CD1c-positive myeloid dendritic cell (primary cell): Measurements from ENCODE around the gene MINK1.
A peak's percentile ranks its signal among the peaks of the same experiment; 100 is the strongest.

Experiments used
- DNase-seq: peaks from one replicate; pipeline ENCODE4 v3.0.0-alpha.2; 2016; ENCODE audit errors: extremely low spot score

Gene MINK1

DNA sequence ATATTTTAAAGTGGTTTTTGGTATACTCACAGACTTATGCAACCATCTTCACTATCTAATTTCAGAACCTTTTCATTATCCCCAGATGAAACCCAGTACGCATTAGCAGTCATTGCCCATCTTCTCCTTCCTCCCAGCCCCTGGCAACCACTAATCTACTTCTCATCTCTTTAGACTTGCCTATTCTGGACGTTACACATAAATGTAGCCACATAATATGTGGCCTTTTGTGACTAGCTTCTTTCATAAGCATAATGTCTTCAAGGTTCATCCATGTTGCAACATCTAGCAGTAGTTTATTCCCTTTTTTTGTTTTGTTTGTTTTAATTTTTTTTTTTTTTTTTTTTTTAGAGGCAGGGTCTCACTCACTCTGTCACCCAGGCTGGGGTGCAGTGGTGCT is 37.7 kb downstream of the MINK1 start:
- DNase-seq: peak; percentile 56

GRCh38 chr17:4872786-4873185 is 39.6 kb downstream of the MINK1 start:
- DNase-seq: peak; percentile 78

DNA sequence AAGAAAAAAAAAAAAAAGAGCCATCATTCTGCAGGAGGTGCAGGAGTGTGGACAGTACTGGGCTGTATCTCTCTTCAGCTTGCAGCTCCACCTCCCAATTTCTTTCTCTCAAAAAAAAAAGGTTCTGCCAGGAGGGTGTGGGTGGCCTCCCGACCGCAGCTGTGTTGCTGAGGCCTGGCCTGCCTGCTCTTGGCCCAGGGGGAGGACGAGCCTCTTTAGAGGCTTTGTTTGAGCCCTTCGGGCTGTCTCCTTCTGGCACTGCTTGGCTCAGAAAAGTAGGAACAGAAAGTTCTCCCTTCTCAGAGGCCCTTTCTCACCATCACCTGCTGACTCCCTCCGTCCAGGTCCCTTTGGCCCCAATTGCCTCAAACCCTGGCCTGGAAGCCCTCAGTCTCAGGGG is 43.9 kb downstream of the MINK1 start:
- DNase-seq: peak; percentile 55

DNA sequence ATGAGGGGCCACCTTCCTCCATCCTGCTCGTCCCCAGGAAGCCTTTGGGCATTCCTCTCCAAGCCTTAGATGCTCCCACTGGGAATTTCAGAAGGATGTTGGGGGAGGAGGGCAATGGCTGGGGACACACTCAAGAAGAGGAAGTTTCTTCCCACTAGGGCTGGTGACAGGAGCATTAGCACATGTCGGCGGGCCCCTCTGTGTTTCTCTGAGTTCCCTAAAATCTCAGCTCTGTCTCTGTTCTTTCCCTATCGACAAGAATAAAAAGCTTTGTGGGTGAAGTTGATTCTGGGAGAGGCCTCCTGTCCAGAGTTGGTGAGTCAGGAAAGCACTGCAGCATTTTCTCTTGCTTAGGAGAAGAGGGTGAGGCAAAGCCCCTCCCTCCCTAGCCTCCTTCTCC is 46.5 kb downstream of the MINK1 start:
- peak; percentile 85 for DNase-seq

GRCh38 chr17:4880857-4881256 is 47.7 kb downstream of the MINK1 start:
- no peak for DNase-seq

- peak; percentile 52 for DNase-seq
Observed at GRCh38 chr17:4881761-4882555, 48.8 kb downstream of the MINK1 start.

DNA sequence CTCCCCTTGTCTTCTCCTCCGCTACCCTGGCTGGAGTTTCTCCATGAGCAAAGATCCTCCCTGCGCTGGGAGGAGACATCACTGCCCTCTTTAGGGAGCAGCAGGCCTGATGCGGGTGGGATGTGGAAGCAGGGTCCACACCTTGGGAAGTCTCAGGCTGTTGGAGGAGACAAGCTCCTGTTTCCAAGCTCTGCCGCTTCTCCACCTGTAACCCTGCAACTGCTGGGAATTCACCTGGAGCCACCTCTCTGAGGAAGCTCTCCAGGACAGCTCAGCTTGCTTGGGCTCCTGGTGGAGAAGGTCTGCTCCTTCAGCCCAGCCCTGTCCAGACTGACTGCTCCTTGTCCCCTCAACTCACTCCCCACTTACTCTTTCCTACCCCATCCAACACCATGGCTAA is 51.3 kb downstream of the MINK1 start:
- no peak for DNase-seq

DNA sequence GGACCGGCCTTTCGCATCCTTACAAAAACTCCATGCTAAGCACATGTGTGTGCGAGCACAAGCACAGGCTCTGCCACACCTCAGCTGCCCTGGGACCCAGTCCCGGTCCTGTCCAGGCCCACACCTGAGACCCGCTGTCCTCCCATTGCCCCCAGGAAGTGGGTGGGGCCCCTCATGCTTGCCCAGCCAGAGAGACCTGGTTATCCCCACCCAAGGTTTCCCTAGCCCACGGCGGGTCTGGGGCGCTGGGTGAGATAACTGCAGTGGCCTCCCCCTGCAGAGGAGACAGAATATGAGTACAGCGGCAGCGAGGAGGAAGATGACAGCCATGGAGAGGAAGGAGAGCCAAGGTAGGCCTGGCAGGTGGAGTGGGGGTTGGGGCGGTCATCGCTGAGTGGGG is 53.7 kb downstream of the MINK1 start:
- no peak for DNase-seq

DNA sequence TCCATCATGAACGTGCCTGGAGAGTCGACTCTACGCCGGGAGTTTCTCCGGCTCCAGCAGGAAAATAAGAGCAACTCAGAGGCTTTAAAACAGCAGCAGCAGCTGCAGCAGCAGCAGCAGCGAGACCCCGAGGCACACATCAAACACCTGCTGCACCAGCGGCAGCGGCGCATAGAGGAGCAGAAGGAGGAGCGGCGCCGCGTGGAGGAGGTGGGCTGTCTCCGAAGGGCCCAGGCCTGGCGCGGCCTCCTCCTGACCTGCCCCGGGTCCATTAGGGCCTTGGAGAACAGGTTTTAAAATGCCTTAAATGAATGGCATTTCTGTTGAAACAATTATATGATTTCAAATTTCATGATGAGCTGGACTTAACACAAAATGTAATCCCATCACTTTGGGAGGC is 54.4 kb downstream of the MINK1 start:
- no peak for DNase-seq

DNA sequence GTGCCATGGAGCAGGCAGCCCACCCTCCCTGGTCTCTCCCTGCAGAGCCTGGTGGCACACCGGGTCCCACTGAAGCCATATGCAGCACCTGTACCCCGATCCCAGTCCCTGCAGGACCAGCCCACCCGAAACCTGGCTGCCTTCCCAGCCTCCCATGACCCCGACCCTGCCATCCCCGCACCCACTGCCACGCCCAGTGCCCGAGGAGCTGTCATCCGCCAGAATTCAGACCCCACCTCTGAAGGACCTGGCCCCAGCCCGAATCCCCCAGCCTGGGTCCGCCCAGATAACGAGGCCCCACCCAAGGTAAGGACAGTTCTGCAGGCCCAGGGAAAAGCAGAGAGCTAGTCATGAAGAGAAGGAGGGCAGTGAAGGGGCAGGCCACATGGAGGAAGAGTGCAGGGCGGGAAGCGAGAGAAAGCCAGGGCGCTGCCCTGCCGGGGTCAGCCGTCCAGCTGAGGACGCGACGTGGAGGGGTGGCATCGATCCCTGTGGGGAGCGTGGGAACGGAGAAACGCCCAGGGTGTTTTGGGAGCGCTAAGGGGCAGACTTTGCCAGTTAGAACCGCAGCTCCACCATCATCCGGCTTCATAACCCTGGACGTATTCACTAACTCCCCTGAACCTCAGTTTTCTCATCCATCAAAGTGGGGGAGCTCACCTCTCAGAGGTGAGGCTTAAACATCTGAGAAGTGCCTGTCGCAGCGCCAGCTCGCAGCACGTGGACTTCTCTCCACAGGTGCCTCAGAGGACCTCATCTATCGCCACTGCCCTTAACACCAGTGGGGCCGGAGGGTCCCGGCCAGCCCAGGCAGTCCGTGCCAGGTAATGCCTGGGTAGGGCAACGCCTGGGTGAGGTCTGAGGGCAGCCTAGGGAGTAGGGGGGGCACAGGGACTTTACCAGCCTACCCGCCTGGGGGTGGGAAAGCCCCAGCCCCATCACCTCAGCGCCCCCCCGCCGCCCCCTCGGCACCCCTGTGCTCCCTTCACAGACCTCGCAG is 58.6 kb downstream of the MINK1 start:
- no peak for DNase-seq

DNA sequence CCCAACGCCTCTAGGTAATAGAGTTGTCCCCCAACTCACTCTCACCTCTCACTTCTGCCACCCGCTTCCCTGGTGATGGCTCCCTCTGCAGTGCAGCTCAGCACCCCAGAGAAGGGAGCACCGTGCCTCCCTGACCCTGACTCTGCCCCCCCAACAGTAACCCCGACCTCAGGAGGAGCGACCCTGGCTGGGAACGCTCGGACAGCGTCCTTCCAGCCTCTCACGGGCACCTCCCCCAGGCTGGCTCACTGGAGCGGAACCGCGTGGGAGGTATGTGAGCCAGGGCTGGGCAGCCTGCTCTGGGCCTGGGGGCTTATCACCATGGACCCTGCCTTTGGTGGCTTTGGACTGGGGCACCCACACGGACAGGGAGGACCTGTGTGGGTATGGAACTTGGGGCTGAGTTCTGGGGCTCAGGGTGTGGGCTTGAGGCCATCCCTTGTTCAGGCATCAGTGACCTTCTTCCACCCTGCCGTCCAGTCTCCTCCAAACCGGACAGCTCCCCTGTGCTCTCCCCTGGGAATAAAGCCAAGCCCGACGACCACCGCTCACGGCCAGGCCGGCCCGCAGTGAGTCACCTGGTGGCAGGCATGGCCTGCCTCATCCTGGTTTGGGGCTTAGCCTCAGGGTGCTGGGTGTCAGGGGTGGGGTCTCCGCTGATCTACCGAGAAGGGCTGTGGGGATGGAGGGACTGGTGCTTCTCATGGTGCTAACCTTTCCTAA is 59.5 kb downstream of the MINK1 start:
- no peak for DNase-seq

- no peak for DNase-seq
Observed at GRCh38 chr17:4893272-4893671, 60.1 kb downstream of the MINK1 start.

- DNase-seq: no peak
Observed at GRCh38 chr17:4893721-4894560, 60.8 kb downstream of the MINK1 start.

GRCh38 chr17:4895121-4895520 is 62.0 kb downstream of the MINK1 start:
- no peak for DNase-seq

DNA sequence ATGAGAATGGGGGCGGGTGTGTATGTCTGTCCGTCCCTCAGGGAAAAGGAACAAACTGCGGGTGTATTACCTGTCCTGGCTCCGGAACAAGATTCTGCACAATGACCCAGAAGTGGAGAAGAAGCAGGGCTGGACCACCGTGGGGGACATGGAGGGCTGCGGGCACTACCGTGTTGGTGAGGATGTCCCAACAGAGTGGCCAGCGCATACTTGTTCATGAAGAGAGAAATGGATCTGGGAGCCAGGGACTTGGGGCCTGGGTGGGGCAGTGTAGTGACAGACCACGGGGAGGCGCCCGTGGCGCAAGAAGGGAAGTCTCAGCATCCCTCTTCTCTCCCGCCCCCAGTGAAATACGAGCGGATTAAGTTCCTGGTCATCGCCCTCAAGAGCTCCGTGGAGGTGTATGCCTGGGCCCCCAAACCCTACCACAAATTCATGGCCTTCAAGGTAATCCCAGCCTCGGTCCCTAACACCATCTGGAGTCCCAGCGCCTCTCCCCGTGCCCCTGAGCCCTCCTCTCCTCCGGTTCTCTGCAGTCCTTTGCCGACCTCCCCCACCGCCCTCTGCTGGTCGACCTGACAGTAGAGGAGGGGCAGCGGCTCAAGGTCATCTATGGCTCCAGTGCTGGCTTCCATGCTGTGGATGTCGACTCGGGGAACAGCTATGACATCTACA is 62.7 kb downstream of the MINK1 start:
- DNase-seq: peak; percentile 59

GRCh38 chr17:4896332-4897197 is 63.4 kb downstream of the MINK1 start:
- no peak for DNase-seq

GRCh38 chr17:4897198-4897687 is 64.1 kb downstream of the MINK1 start:
- no peak for DNase-seq

- no peak for DNase-seq
Observed at GRCh38 chr17:4897785-4898184, 64.6 kb downstream of the MINK1 start.

GRCh38 chr17:4898351-4898750 is 65.2 kb downstream of the MINK1 start:
- no peak for DNase-seq
